BJ (cell line): ENCODE measurements around the gene PARD6B. TPM values are rescaled to one million over a fixed set of nuclear protein-coding genes. Genes with fewer than 3 reads are reported as not detected.
A peak's percentile ranks its signal among the peaks of the same experiment; 100 is the strongest.

Experiments used
- CTCF ChIA-PET: fragments of 350-600 bp; formaldehyde crosslinking; extraction: SDS; loops from one replicate; lab custom pipeline; 2021; ENCODE audit warnings: antibody characterized with exemption, inconsistent platforms; lab: Yijun Ruan, JAX
- POLR2A ChIA-PET: fragments of 300-600 bp; sonication (Branson Sonifier 250); formaldehyde crosslinking; extraction: SDS; loops from one replicate; lab custom pipeline; 2021; ENCODE audit warnings: antibody characterized with exemption; lab: Charles Lee
- DNase-seq: peaks from one replicate; pipeline ENCODE4 v3.0.0-alpha.2; 2011; ENCODE audit warnings: low read depth
- H3K27me3 ChIP-seq: 2 replicates; pipeline ENCODE4 v1.6.0; 2011; ENCODE audit warnings: low read length; ENCODE audit not compliant: control insufficient read depth, insufficient read depth
- H3K36me3 ChIP-seq: 2 replicates; pipeline ENCODE4 v1.5.1; 2011; ENCODE audit warnings: low read length; ENCODE audit not compliant: control insufficient read depth, insufficient read depth
- H3K4me3 ChIP-seq: 2 replicates; pipeline ENCODE4 v1.5.1; 2011; ENCODE audit warnings: low read depth, mild to moderate bottlenecking, control low read depth, low read length
- polyA plus RNA-seq: library from polyadenylated mRNA; depleted of rRNA; stranded (reverse); fragments of >200 nt; gene quantifications from 2 replicates; pipeline ENCODE4 v1.2.3, GENCODE V29; 2011
- TF ChIP-seq, protein P1 (sequence below): IDR thresholded peaks from 2 replicates; pipeline ENCODE4 v1.5.1; 2011; ENCODE audit warnings: low read depth, mild to moderate bottlenecking, control low read depth, inconsistent platforms, low read length, moderate library complexity; ENCODE audit not compliant: insufficient read depth

PARD6B gene
- polyA plus RNA-seq, 1 experiment = 0.11 TPM

DNA sequence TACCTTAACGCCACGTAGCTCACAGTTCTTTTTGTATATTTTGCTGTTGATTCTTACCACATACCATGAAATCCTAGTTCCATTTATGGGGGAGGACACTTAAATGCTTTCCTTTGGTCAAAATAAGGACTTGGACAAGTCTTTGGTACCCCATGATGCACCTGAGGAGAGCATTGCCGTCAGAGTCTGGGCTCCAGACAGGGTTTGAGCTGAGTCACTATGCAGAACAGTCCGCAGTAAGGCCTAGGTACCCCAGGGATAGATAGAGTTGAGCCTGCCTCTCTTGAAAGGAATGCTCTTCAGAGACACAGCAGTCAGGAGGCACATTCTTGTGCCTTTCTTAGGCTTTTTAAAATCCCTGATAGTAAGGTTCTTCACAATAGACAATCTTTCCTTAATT is 6.0 kb downstream of the PARD6B start:
- no peak overlapping the region for H3K4me3 ChIP-seq
- H3K27me3 ChIP-seq = no peaks in the 10 kb centered on the region
- DNase-seq = no peak
- TF ChIP-seq, protein P1, sequence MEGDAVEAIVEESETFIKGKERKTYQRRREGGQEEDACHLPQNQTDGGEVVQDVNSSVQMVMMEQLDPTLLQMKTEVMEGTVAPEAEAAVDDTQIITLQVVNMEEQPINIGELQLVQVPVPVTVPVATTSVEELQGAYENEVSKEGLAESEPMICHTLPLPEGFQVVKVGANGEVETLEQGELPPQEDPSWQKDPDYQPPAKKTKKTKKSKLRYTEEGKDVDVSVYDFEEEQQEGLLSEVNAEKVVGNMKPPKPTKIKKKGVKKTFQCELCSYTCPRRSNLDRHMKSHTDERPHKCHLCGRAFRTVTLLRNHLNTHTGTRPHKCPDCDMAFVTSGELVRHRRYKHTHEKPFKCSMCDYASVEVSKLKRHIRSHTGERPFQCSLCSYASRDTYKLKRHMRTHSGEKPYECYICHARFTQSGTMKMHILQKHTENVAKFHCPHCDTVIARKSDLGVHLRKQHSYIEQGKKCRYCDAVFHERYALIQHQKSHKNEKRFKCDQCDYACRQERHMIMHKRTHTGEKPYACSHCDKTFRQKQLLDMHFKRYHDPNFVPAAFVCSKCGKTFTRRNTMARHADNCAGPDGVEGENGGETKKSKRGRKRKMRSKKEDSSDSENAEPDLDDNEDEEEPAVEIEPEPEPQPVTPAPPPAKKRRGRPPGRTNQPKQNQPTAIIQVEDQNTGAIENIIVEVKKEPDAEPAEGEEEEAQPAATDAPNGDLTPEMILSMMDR = no peak
- no peaks in the 10 kb centered on the region for H3K36me3 ChIP-seq
- ChIA-PET POLR2A (no interaction called here), CTCF (interaction anchor here (1.8 kb wide), 1 partner anchor 12 kb away, joined by 6 read pairs; no protein-coding TSS in a partner anchor)

DNA sequence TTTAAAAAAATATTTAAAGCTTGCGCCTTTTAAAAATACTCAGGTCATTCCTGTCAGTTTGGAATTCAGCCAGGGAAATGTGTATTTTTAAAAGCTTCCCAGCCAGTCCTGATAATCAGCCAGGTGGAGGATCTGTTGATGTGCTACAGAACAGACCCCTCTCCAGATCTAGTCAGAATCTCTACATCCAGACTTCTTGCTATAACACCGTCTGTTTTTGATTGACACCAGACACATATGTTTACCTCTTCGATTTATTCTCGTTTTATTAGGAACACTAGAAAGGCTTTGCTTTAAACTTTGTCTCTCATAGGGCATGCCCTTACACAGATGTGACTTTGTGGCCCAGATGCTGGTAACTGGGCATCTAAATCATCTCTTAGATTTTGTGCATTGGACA is 11.7 kb downstream of the PARD6B start:
- TF ChIP-seq, protein P1 = no peak
- ChIA-PET POLR2A (no interaction called here), CTCF (interaction anchor here (0.5 to 2.8 kb wide), 5 partner anchors 45 to 240 kb away, joined by 3 to 13 read pairs (median 3); no protein-coding TSS in a partner anchor)
- DNase-seq = no peak
- Histone ChIP-seq H3K4me3 (no peak overlapping the region), H3K36me3 (no peaks in the 10 kb centered on the region), H3K27me3 (no peaks in the 10 kb centered on the region)

DNA sequence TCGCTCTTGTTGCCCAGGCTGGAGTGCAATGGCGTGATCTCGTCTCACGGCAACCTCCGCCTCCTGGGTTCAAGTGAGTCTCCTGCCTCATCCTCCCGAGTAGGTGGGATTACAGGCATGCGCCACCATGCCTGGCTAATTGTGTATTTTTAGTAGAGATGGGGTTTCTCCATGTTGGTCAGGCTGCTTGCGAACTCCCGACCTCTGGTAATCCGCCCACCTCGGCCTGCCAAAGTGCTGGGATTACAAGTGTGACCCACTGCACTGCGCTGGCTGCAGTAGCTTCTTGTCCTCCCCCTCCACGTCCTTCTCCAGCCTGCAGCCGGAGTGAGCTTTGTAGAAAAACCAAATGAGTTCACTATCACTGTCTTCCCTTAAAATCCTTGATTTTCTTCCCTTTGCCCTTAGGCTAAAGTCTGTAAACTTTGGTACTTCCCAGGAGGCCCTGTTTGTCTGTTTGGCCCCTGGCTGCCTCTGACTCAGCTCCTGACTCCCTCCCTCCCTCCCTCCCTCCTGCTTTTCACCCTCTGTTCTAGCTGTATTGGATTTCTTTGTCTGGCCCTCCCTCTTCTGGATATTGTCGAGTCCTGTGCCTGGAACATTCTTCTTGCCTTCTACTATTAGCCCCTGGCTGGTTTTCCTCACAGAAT is 12.9 kb downstream of the PARD6B start:
- POLR2A ChIA-PET = interaction anchor here (0.6 kb wide), 1 partner anchor 201 kb away, joined by 7 read pairs; no protein-coding TSS in a partner anchor
- H3K36me3 ChIP-seq = no peaks in the 10 kb centered on the region
- DNase-seq = peak; percentile 66
- TF ChIP-seq, protein P1 = peak; percentile 51
- no peak overlapping the region for H3K4me3 ChIP-seq
- no peaks in the 10 kb centered on the region for H3K27me3 ChIP-seq
- CTCF ChIA-PET = interaction anchor here (0.6 to 4.1 kb wide), 20 partner anchors 9 to 247 kb away, joined by 3 to 45 read pairs (median 3); no protein-coding TSS in a partner anchor

DNA sequence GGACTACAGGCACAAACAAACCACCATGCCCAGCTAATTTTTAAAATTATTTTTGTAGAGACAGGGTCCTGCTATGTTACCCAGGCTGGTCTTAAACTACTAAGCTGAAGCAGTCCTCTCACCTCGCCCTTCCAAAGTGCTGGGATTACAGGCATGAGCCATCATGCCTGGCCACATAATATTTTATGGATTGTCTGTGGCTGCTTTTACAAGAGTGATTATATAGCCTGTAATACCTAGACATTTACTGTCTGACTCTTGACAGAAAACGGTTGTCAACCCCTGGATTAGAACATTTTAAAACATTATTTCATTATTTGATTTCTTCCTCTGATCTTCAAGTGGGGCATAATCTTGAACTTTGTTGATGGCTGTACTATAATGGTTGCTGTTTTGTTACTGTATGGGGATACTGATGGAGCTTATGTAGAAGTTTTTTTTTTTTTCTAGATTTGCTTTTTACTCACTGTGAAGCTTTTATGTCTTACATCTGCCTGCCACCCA is 14.3 kb downstream of the PARD6B start:
- Histone ChIP-seq H3K4me3 (no peak overlapping the region), H3K27me3 (no peaks in the 10 kb centered on the region), H3K36me3 (no peaks in the 10 kb centered on the region)
- ChIA-PET CTCF (interaction anchor here (0.8 to 4.1 kb wide), 11 partner anchors 32 to 172 kb away, joined by 3 to 45 read pairs (median 3); no protein-coding TSS in a partner anchor), POLR2A (interaction anchor here (0.6 kb wide), 1 partner anchor 973 kb away, joined by 19 read pairs; no protein-coding TSS in a partner anchor)
- TF ChIP-seq, protein P1 = no peak
- DNase-seq = no peak
